ENCODE data around the gene MAP3K4. TPM values are rescaled to one million over a fixed set of nuclear protein-coding genes. Genes with fewer than 3 reads are reported as not detected.

Gene MAP3K4
- polyA plus RNA-seq (2012; ENCODE audit: insufficient read depth, insufficient read length, low read depth) = 16.4 TPM

- peak; percentile 80 for DNase-seq
- no peaks in the 10 kb centered on the region for H3K9me3 ChIP-seq
- no peaks in the 10 kb centered on the region for H3K27me3 ChIP-seq
- no peaks in the 10 kb centered on the region for H3K36me3 ChIP-seq
- TF ChIP-seq CTCF (IDR thresholded peaks at IDR 0.05; ENCODE audit: low read depth, low read length) = no peak
- peak within 1 kb of the TSS; percentile 78 for H3K4me3 ChIP-seq (ENCODE audit: low read depth, low read length)
- H3K4me1 ChIP-seq = no peaks in the 10 kb centered on the region
Measured at GRCh38 chr6:160991406-160992060, at the start of gene MAP3K4. TSS of gene MAP3K4 (plus strand) at chr6:160991769. CDS start at chr6:160991932, 163 bp downstream.

GRCh38 chr6:160943997-160944396, 47.6 kb upstream of the MAP3K4 start:
- H3K9me3 ChIP-seq = no peaks in the 10 kb centered on the region
- no peak for DNase-seq
- no peaks in the 10 kb centered on the region for H3K36me3 ChIP-seq
- H3K4me3 ChIP-seq (ENCODE audit: low read depth, low read length) = no peak overlapping the region
- no peak for TF ChIP-seq CTCF (IDR thresholded peaks at IDR 0.05; ENCODE audit: low read depth, low read length)
- 0 out of 2 replicates have a peak, but pooled peaks cover 4% of the 10 kb centered on the region for H3K27me3 ChIP-seq
- no peaks in the 10 kb centered on the region for H3K4me1 ChIP-seq

- no peak for DNase-seq
- no peaks in the 10 kb centered on the region for H3K27me3 ChIP-seq
- H3K4me3 ChIP-seq (ENCODE audit: low read depth, low read length) = no peak overlapping the region
- no peaks in the 10 kb centered on the region for H3K36me3 ChIP-seq
- no peaks in the 10 kb centered on the region for H3K4me1 ChIP-seq
- no peaks in the 10 kb centered on the region for H3K9me3 ChIP-seq
- no peak for TF ChIP-seq CTCF (IDR thresholded peaks at IDR 0.05; ENCODE audit: low read depth, low read length)
Measured at GRCh38 chr6:160945516-160946177, 45.9 kb upstream of the MAP3K4 start.

- H3K27me3 ChIP-seq = no peaks in the 10 kb centered on the region; the same call in 1 of the 2 replicates
- H3K9me3 ChIP-seq = no peaks in the 10 kb centered on the region
- no peaks in the 10 kb centered on the region for H3K4me1 ChIP-seq
- no peak for TF ChIP-seq CTCF (IDR thresholded peaks at IDR 0.05; ENCODE audit: low read depth, low read length)
- no peaks in the 10 kb centered on the region for H3K36me3 ChIP-seq
- no peak overlapping the region for H3K4me3 ChIP-seq (ENCODE audit: low read depth, low read length)
- DNase-seq = no peak
Measured at GRCh38 chr6:160949531-160949930, 42.0 kb upstream of the MAP3K4 start.

- no peak for TF ChIP-seq CTCF (IDR thresholded peaks at IDR 0.05; ENCODE audit: low read depth, low read length)
Measured at GRCh38 chr6:160950507-160950906, 41.1 kb upstream of the MAP3K4 start.

More at GRCh38 chr6:160950507-160950906, 41.1 kb upstream of the MAP3K4 start:
- Histone ChIP-seq H3K4me1 (no peaks in the 10 kb centered on the region), H3K36me3 (no peaks in the 10 kb centered on the region), H3K4me3 (ENCODE audit: low read depth, low read length) (no peak overlapping the region), H3K27me3 (no peaks in the 10 kb centered on the region; the same call in 1 of the 2 replicates), H3K9me3 (no peaks in the 10 kb centered on the region)
- DNase-seq = no peak
